ENCODE data around the gene P2RY1.

GRCh38 chr3:152786977-152787681, 47.8 kb upstream of the P2RY1 start:
- TF ChIP-seq, protein P1, sequence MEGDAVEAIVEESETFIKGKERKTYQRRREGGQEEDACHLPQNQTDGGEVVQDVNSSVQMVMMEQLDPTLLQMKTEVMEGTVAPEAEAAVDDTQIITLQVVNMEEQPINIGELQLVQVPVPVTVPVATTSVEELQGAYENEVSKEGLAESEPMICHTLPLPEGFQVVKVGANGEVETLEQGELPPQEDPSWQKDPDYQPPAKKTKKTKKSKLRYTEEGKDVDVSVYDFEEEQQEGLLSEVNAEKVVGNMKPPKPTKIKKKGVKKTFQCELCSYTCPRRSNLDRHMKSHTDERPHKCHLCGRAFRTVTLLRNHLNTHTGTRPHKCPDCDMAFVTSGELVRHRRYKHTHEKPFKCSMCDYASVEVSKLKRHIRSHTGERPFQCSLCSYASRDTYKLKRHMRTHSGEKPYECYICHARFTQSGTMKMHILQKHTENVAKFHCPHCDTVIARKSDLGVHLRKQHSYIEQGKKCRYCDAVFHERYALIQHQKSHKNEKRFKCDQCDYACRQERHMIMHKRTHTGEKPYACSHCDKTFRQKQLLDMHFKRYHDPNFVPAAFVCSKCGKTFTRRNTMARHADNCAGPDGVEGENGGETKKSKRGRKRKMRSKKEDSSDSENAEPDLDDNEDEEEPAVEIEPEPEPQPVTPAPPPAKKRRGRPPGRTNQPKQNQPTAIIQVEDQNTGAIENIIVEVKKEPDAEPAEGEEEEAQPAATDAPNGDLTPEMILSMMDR (optimal IDR thresholded peaks at IDR 0.05 in 1 of 3, IDR thresholded peaks at IDR 0.05 in 1 of 3, conservative IDR thresholded peaks at IDR 0.05 in 1 of 3; ENCODE audit: extremely low read depth in 1 of 3, insufficient read depth in 2 of 3, low read length in 3 of 3): no peak
- TF ChIP-seq EZH2 (IDR thresholded peaks at IDR 0.05; ENCODE audit: low read length): no peak
